ENCODE results near the gene RHOG.
"Not testable (repeated sequence)": the region's sequence is repeated elsewhere in the genome, so short reads cannot be mapped to it uniquely, and the experiment has no call there.

The RHOG gene

GRCh38 chr11:3832816-3833215, 7.9 kb downstream of the RHOG start:
- DNase-seq: no peak

- no peak for DNase-seq
Observed at GRCh38 chr11:3831378-3832239, 9.2 kb downstream of the RHOG start.

GRCh38 chr11:3830730-3831129, 10.0 kb downstream of the RHOG start:
- no peak for DNase-seq

- DNase-seq: no peak
Observed at GRCh38 chr11:3830088-3830487, 10.7 kb downstream of the RHOG start.

- no peak for DNase-seq
Observed at GRCh38 chr11:3827434-3828186, 13.1 kb downstream of the RHOG start.

- no peak for DNase-seq
Observed at GRCh38 chr11:3826721-3827120, 14.0 kb downstream of the RHOG start.

- no peak for DNase-seq
Observed at GRCh38 chr11:3825473-3826154, 15.1 kb downstream of the RHOG start.

GRCh38 chr11:3824714-3825472, 15.9 kb downstream of the RHOG start:
- peak; percentile 7 for DNase-seq

GRCh38 chr11:3823762-3824506, 16.8 kb downstream of the RHOG start:
- no peak for DNase-seq

- no peak for DNase-seq
Observed at GRCh38 chr11:3823303-3823702, 17.5 kb downstream of the RHOG start.

GRCh38 chr11:3822312-3822711, 18.4 kb downstream of the RHOG start:
- DNase-seq: no peak

- no peak for DNase-seq
Observed at GRCh38 chr11:3820971-3821370, 19.8 kb downstream of the RHOG start.

GRCh38 chr11:3817181-3817800, 23.5 kb downstream of the RHOG start:
- DNase-seq: no peak

- no peak for DNase-seq
Observed at GRCh38 chr11:3816673-3817072, 24.1 kb downstream of the RHOG start.

- DNase-seq: no peak
Observed at GRCh38 chr11:3815845-3816244, 24.9 kb downstream of the RHOG start.

GRCh38 chr11:3814832-3815231, 25.9 kb downstream of the RHOG start:
- DNase-seq: not testable (repeated sequence)

GRCh38 chr11:3810951-3811350, 29.8 kb downstream of the RHOG start:
- no peak for DNase-seq

- no peak for DNase-seq
Observed at GRCh38 chr11:3810446-3810845, 30.3 kb downstream of the RHOG start.

- no peak for DNase-seq
Observed at GRCh38 chr11:3809624-3809928, 31.2 kb downstream of the RHOG start.

GRCh38 chr11:3808861-3809623, 31.7 kb downstream of the RHOG start:
- DNase-seq: peak; percentile 23

Measured in SIG-M5 (cell line).